Stimulated activated naive B cell treated with anti-CD40 and anti-IgM and Interleukin-4, amounts not matched to agents 10 μg/mL and 1 μg/mL and 100 μg/mL, for 72 hours (primary cell): ENCODE data around the gene SH3GL3.

Source experiments
- ATAC-seq, 2 donors: fragments of 150-1000 bp; cut with Tn5 transposase; replicated peaks; 2 replicates each; pipeline ENCODE4 v1.10.0; 2021; ENCODE audit warnings: moderate library complexity in 1 of 2
- DNase-seq: peaks from one replicate; pipeline ENCODE4 v3.0.0; 2021
- H3K27ac Mint-ChIP-seq: one replicate; pipeline ENCODE4 v1.8.0; 2022; ENCODE audit warnings: mild to moderate bottlenecking, mixed read lengths
- H3K27me3 Mint-ChIP-seq, 2 donors: one replicate each; pipeline ENCODE4 v1.8.0; 2022; ENCODE audit warnings: mixed read lengths in 2 of 2
- H3K36me3 Mint-ChIP-seq, 2 donors: one replicate each; pipeline ENCODE4 v1.8.0; 2022; ENCODE audit warnings: mixed read lengths in 2 of 2, mild to moderate bottlenecking in 1 of 2
- H3K4me1 Mint-ChIP-seq, 2 donors: one replicate each; pipeline ENCODE4 v1.8.0; 2022; ENCODE audit warnings: mixed read lengths in 2 of 2, mild to moderate bottlenecking in 1 of 2
- H3K4me3 Mint-ChIP-seq, 2 donors: one replicate each; pipeline ENCODE4 v1.8.0; 2022; ENCODE audit warnings: mild to moderate bottlenecking in 2 of 2, mixed read lengths in 2 of 2, moderate library complexity in 1 of 2
- H3K9me3 Mint-ChIP-seq, 2 donors: one replicate each; pipeline ENCODE4 v1.8.0; 2022; ENCODE audit warnings: mixed read lengths in 2 of 2, mild to moderate bottlenecking in 1 of 2

The SH3GL3 gene

GRCh38 chr15:83446904-83447709 lies at the start of gene SH3GL3:
TSS of gene SH3GL3 (plus strand) at chr15:83447341. CDS start at chr15:83447534, 193 bp downstream.
- Mint-ChIP-seq H3K4me3 (peak within 1 kb of the TSS; percentile 73 to 75), H3K27ac (no peak within 1 kb of the TSS), H3K36me3 (peaks cover 0 to 3% of the 10 kb centered on the region in 2 donors), H3K9me3 (peaks cover 0 to 1% of the 10 kb centered on the region in 2 donors), H3K4me1 (peaks cover 7 to 12% of the 10 kb centered on the region in 2 donors), H3K27me3 (peaks cover 34 to 47% of the 10 kb centered on the region in 2 donors)
- peak; percentile 11 for DNase-seq
- ATAC-seq: peak; percentile 57 to 62

- ATAC-seq: no peak
- Mint-ChIP-seq H3K9me3 (peaks cover 0 to 2% of the 10 kb centered on the region in 2 donors), H3K4me1 (no peaks in the 10 kb centered on the region), H3K36me3 (no peaks in the 10 kb centered on the region), H3K27me3 (peaks cover 22 to 24% of the 10 kb centered on the region in 2 donors), H3K27ac (no peak overlapping the region), H3K4me3 (no peak overlapping the region)
- no peak for DNase-seq
Measured at GRCh38 chr15:83398626-83399025, 48.5 kb upstream of the SH3GL3 start.

DNA sequence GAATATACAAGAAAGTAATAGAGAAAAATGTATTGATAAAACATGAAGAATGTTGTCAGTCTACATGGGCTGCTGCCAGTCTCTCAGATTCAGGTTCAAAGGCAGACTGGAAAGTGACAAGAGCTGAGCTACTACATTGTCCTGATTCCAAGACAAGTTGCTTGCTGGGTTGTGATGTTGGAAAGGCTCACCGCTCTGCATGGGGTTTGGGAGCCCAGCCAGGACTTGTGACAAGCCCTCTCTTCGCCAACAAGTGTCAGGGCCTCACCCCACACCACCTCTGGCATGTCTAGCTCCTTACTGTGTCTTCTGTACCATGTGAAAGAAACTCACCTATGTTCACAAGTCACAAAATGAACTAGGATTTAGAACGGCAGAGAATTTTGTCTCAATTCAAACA lies 43.0 kb upstream of the SH3GL3 start:
- no peak overlapping the region for H3K4me3 Mint-ChIP-seq
- H3K27ac Mint-ChIP-seq: no peak overlapping the region
- DNase-seq (no peak), ATAC-seq (no peak)
- H3K27me3 Mint-ChIP-seq: peaks cover 6 to 9% of the 10 kb centered on the region in 2 donors
- H3K9me3 Mint-ChIP-seq: no peaks in the 10 kb centered on the region
- no peaks in the 10 kb centered on the region for H3K4me1 Mint-ChIP-seq
- no peaks in the 10 kb centered on the region for H3K36me3 Mint-ChIP-seq

DNA sequence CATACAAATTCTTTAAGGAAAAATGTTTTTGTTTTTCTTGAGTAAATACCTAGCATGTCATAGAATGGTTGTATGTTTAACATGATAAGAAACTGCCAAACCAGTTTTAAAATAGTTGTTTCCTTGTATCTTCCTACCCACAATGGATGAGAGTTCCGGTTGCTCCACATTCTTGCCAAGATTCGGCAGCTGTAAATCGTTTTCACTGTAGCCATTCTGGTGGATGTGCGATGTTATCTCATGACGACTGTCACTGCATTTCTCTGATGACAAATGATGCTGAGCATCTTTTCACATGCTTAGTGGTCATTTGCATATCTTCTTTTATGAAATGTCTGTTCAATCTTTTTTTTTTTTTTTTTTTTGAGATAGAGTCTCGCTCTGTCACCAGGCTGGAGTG lies 36.6 kb upstream of the SH3GL3 start:
- peaks cover 0 to 2% of the 10 kb centered on the region in 2 donors for H3K4me1 Mint-ChIP-seq
- H3K9me3 Mint-ChIP-seq: peaks cover 3 to 4% of the 10 kb centered on the region in 2 donors
- H3K4me3 Mint-ChIP-seq: no peak overlapping the region
- no peaks in the 10 kb centered on the region for H3K27me3 Mint-ChIP-seq
- no peaks in the 10 kb centered on the region for H3K36me3 Mint-ChIP-seq
- H3K27ac Mint-ChIP-seq: no peak overlapping the region
- no peak for DNase-seq
- ATAC-seq: no peak

DNA sequence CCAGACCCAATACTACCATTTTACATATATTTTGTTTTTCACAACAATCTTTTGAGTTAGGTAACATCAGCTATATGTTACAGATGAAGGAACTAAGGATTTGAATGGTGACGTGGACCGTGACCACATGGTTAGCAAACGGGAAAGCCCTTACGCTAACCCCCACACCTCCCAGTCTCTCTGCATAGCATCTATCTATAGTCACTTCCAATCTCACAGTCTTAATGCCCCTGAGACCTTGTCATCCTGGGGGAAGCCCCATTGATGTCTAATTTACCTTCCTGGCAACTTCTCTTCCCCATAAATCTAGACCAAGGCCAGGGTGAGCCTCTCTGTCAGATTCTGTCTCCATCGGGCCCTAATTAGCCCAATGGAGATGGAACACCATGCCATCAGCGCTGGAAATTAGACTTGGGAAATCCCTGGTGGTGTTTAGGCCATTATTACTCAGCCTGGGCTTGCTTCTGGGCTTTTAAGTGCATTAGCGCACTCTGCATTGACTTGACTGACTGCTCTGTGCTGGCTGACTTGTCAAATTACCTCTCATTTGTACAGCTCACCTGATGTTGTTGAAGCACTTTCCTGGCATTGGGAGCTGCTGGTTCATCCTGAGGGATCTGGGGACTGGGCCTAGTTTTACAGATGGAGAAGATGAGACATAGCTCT lies 34.0 kb upstream of the SH3GL3 start:
- ATAC-seq: peak; percentile 54 to 78
- H3K4me3 Mint-ChIP-seq: no peak overlapping the region

GRCh38 chr15:83422081-83422480 lies 25.1 kb upstream of the SH3GL3 start:
- ATAC-seq: no peak
- Mint-ChIP-seq H3K4me1 (no peaks in the 10 kb centered on the region), H3K27ac (no peak overlapping the region), H3K27me3 (peaks cover 23 to 26% of the 10 kb centered on the region in 2 donors), H3K36me3 (no peaks in the 10 kb centered on the region), H3K9me3 (peaks cover 2 to 4% of the 10 kb centered on the region in 2 donors), H3K4me3 (no peak overlapping the region)
- no peak for DNase-seq

More for the DNA sequence above, 34.0 kb upstream of the SH3GL3 start:
- H3K36me3 Mint-ChIP-seq: no peaks in the 10 kb centered on the region
- no peak overlapping the region for H3K27ac Mint-ChIP-seq
- peaks cover 3 to 4% of the 10 kb centered on the region in 2 donors for H3K9me3 Mint-ChIP-seq
- no peak for DNase-seq
- H3K4me1 Mint-ChIP-seq: peaks cover 0 to 2% of the 10 kb centered on the region in 2 donors
- no peaks in the 10 kb centered on the region for H3K27me3 Mint-ChIP-seq

GRCh38 chr15:83422541-83422940 lies 24.6 kb upstream of the SH3GL3 start:
- H3K4me1 Mint-ChIP-seq: no peaks in the 10 kb centered on the region
- ATAC-seq: no peak

DNA sequence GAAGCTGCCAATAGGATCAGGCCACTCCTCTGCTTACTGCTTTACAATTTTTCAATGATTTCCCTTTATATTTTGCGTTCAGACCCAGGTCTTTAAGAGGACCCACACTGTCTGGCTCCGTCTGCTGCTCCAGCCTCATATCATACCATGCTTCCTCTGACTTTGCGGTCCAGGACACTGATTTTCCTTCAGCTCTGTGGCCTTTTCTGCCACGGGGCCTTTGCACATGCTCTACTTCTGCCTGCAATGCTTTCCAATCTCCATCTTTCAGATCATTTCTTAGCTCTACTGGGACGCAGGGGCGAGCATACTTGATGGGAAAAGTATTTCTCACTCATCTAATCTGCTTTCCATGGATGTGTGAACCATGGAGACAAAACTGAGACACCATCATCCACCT lies 23.0 kb upstream of the SH3GL3 start:
- no peak for DNase-seq
- peaks cover 23 to 26% of the 10 kb centered on the region in 2 donors for H3K27me3 Mint-ChIP-seq

More at GRCh38 chr15:83422541-83422940, 24.6 kb upstream of the SH3GL3 start:
- Mint-ChIP-seq H3K27ac (no peak overlapping the region), H3K9me3 (peaks cover 2 to 4% of the 10 kb centered on the region in 2 donors), H3K4me3 (no peak overlapping the region), H3K27me3 (peaks cover 23 to 26% of the 10 kb centered on the region in 2 donors), H3K36me3 (no peaks in the 10 kb centered on the region)
- no peak for DNase-seq

DNA sequence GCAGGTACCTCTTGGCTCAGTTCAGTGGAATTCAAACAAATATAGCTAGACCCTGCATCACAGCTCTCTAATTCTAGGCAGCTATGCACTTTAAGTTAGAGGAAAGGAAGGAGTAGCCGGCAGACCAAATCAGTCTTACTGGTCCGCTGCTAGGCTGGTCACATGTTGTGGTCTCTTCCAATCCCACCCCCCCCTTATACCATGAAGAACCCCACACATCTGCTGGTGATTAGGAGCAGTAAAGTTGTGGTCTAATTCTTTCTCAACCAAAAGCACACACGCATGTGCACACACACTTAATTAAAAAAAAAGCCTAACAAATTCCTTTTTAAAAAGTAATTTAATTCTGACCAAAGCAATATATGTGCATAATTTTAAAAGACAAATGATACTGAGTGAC lies 16.7 kb upstream of the SH3GL3 start:
- ATAC-seq (no peak), DNase-seq (no peak)
- H3K36me3 Mint-ChIP-seq: peaks cover 0 to 3% of the 10 kb centered on the region in 2 donors
- no peak overlapping the region for H3K27ac Mint-ChIP-seq
- H3K4me3 Mint-ChIP-seq: no peak overlapping the region
- H3K4me1 Mint-ChIP-seq: no peaks in the 10 kb centered on the region
- H3K9me3 Mint-ChIP-seq: peaks cover 3 to 11% of the 10 kb centered on the region in 2 donors
- H3K27me3 Mint-ChIP-seq: peaks cover 20 to 24% of the 10 kb centered on the region in 2 donors

More for the DNA sequence above, 23.0 kb upstream of the SH3GL3 start:
- Mint-ChIP-seq H3K4me1 (no peaks in the 10 kb centered on the region), H3K36me3 (peaks cover 0 to 3% of the 10 kb centered on the region in 2 donors), H3K27ac (no peak overlapping the region), H3K4me3 (no peak overlapping the region), H3K9me3 (peaks cover 5 to 11% of the 10 kb centered on the region in 2 donors)
- no peak for ATAC-seq

DNA sequence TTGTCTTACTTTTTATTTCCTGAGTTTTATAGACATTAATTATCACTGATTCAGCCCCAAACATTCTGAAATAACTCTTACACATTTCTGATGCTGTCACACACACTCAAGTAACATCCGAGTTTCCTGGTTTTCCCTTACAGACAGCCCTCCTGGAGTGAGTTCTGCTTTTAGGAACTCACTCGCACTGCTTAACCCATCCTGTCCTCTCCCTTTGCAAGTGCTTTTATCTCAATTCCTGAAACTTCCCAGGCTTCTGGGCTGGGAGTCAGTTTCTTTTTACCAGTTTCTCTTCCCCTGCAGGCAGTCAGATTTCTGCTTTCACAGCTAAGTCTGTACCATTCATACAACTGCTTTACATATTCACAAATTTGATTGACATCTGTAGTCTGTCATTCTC lies 15.6 kb upstream of the SH3GL3 start:
- H3K27me3 Mint-ChIP-seq: peaks cover 19 to 23% of the 10 kb centered on the region in 2 donors
- H3K9me3 Mint-ChIP-seq: peaks cover 3 to 10% of the 10 kb centered on the region in 2 donors
- H3K27ac Mint-ChIP-seq: no peak overlapping the region
- H3K36me3 Mint-ChIP-seq: peaks cover 0 to 3% of the 10 kb centered on the region in 2 donors
- no peaks in the 10 kb centered on the region for H3K4me1 Mint-ChIP-seq
- no peak overlapping the region for H3K4me3 Mint-ChIP-seq
- ATAC-seq (no peak), DNase-seq (no peak)

DNA sequence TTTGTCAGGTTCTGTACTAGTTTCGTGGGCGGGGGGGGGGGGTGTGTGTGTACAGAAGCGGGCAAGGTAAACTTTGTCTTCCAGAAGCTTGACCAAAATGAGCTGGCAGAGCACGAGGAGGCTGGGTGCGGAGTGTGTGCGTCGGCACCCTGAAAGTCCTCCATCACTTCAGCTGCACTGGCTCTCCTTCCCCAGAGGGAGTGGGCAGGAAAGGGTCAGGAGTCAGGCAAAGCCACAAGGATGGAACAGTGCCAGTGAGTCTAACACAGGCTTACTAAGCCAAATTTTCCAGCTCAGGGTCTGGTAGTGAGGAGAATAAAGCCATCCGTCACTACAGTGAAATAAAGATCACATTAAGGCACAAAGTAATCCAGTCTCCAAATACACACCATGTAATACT lies 11.9 kb upstream of the SH3GL3 start:
- no peak overlapping the region for H3K4me3 Mint-ChIP-seq
- ATAC-seq (no peak), DNase-seq (no peak)
- no peak overlapping the region for H3K27ac Mint-ChIP-seq
- H3K27me3 Mint-ChIP-seq: peaks cover 26 to 30% of the 10 kb centered on the region in 2 donors
- no peaks in the 10 kb centered on the region for H3K9me3 Mint-ChIP-seq
- no peaks in the 10 kb centered on the region for H3K36me3 Mint-ChIP-seq
- H3K4me1 Mint-ChIP-seq: peaks cover 0 to 7% of the 10 kb centered on the region in 2 donors

DNA sequence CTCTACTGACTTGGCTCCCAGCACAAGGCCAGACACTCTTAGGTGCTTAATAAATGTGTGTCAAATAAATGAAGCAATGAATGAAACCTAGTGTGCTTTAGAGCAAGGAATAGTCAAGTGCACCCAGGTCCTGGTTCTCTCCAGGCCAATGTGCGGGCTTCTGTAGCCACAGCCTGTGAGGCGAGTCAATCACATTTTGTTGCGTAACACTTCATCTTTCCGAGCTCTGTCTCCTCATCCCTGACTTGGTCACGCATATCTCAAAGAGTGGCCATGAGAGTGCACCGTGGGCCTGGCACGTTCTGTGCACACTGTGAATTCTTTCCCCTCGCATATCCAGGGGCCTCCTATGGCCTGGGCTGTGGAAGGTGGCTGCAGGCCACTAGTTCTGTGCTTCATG lies 11.4 kb upstream of the SH3GL3 start:
- no peak for ATAC-seq
- no peak for DNase-seq
- peaks cover 26 to 32% of the 10 kb centered on the region in 2 donors for H3K27me3 Mint-ChIP-seq
- peaks cover 0 to 7% of the 10 kb centered on the region in 2 donors for H3K4me1 Mint-ChIP-seq
- no peaks in the 10 kb centered on the region for H3K36me3 Mint-ChIP-seq
- H3K27ac Mint-ChIP-seq: no peak overlapping the region
- H3K9me3 Mint-ChIP-seq: no peaks in the 10 kb centered on the region
- H3K4me3 Mint-ChIP-seq: no peak overlapping the region

- ATAC-seq: peak; percentile 50 to 59
- Mint-ChIP-seq H3K9me3 (no peaks in the 10 kb centered on the region), H3K4me1 (peaks cover 0 to 7% of the 10 kb centered on the region in 2 donors), H3K27ac (no peak overlapping the region), H3K36me3 (no peaks in the 10 kb centered on the region), H3K27me3 (peaks cover 27 to 32% of the 10 kb centered on the region in 2 donors), H3K4me3 (no peak overlapping the region)
- no peak for DNase-seq
Measured at GRCh38 chr15:83436513-83437158, 10.5 kb upstream of the SH3GL3 start.
